Natural killer cell (primary cell): ENCODE measurements around the gene GRM8. TPM values are rescaled to one million over a fixed set of nuclear protein-coding genes. Genes with fewer than 3 reads are reported as not detected.

Experiments
- ATAC-seq, 3 donors: fragments of 150-1000 bp in 2 of 3; fragments of 200-7000 bp in 1 of 3; cut with Tn5 transposase; 1 replicate in 1 of 3; 2 replicates in 2 of 3; pipeline ENCODE4 v1.10.0; 2021; ENCODE audit warnings: mild to moderate bottlenecking in 2 of 3, moderate library complexity in 2 of 3
- DNase-seq, 2 donors: peaks; one replicate each; pipeline versions ENCODE4 v3.0.0 to v3.0.0-alpha.2; 2013 to 2021; ENCODE audit warnings: mixed read lengths in 1 of 2
- H3K27ac ChIP-seq: one replicate; pipeline ENCODE4 v1.5.1; 2013; ENCODE audit warnings: mild to moderate bottlenecking, low read length
- H3K27me3 ChIP-seq: one replicate; pipeline ENCODE4 v1.6.1; 2013; ENCODE audit warnings: low read length; ENCODE audit not compliant: control insufficient read depth, insufficient read depth
- H3K36me3 ChIP-seq: one replicate; pipeline ENCODE4 v1.6.1; 2013; ENCODE audit warnings: low read length; ENCODE audit not compliant: control insufficient read depth, insufficient read depth
- H3K4me1 ChIP-seq: one replicate; pipeline ENCODE4 v1.6.1; 2013; ENCODE audit warnings: low read length; ENCODE audit not compliant: control insufficient read depth, insufficient read depth
- H3K4me3 ChIP-seq: one replicate; pipeline ENCODE4 v1.5.1; 2013; ENCODE audit warnings: low read length
- H3K9me3 ChIP-seq: one replicate; pipeline ENCODE4 v1.6.1; 2013; ENCODE audit warnings: low read length; ENCODE audit not compliant: control insufficient read depth, insufficient read depth
- H3K27ac Mint-ChIP-seq, 2 donors: one replicate each; pipeline ENCODE4 v1.8.0; 2022; ENCODE audit warnings: mild to moderate bottlenecking in 2 of 2, mixed read lengths in 2 of 2, moderate library complexity in 1 of 2
- H3K27me3 Mint-ChIP-seq, 2 donors: one replicate each; pipeline ENCODE4 v1.8.0; 2022; ENCODE audit warnings: low read depth in 2 of 2, mixed read lengths in 2 of 2
- H3K36me3 Mint-ChIP-seq: one replicate; pipeline ENCODE4 v1.8.0; 2022; ENCODE audit warnings: mixed read lengths
- H3K4me1 Mint-ChIP-seq, 2 donors: one replicate each; pipeline ENCODE4 v1.8.0; 2022; ENCODE audit warnings: mixed read lengths in 2 of 2
- H3K4me3 Mint-ChIP-seq: one replicate; pipeline ENCODE4 v1.8.0; 2022; ENCODE audit warnings: mild to moderate bottlenecking, moderate library complexity, mixed read lengths
- H3K9me3 Mint-ChIP-seq, 2 donors: one replicate each; pipeline ENCODE4 v1.8.0; 2022; ENCODE audit warnings: mixed read lengths in 2 of 2
- CTCF ChIP-seq: fragments of 200-600 bp; IDR thresholded peaks from one replicate; pipeline ENCODE4 v1.8.0; 2022; ENCODE audit warnings: antibody characterized with exemption
- WGBS: methylation state at CpG from one replicate; pipeline ENCODE4 v1.1.7; 2013; ENCODE audit warnings: missing lambda C conversion rate; ENCODE audit not compliant: insufficient coverage; 5-methylcytosine and 5-hydroxymethylcytosine counted together
- intact Hi-C: fragments of 100-400 bp; cut with micrococcal nuclease; formaldehyde crosslinking; loops from one replicate; pipeline ENCODE4 v1.14.2; 2022
- total RNA-seq, 4 donors: library from RNA; stranded (reverse); fragments of 120-200 nt in 1 of 4; gene quantifications; one replicate each; pipeline versions ENCODE4 v1.2.3 to v1.2.4, GENCODE V29; 2013 to 2022

The GRM8 gene
- total RNA-seq, 3 donors from 2014 or later (not counting 1 experiment from before 2014, with no cell fraction given): not detected

- intact Hi-C loops: no loop called here
- no peaks in the 10 kb centered on the region for H3K36me3 Mint-ChIP-seq
- H3K4me3 Mint-ChIP-seq: no peak overlapping the region
- no peaks in the 10 kb centered on the region for H3K27me3 ChIP-seq
- peaks cover 9 to 10% of the 10 kb centered on the region in 2 donors for H3K9me3 Mint-ChIP-seq
- no peaks in the 10 kb centered on the region for H3K27me3 Mint-ChIP-seq
- no peaks in the 10 kb centered on the region for H3K4me1 ChIP-seq
- DNase-seq (no peak), ATAC-seq (no peak)
- WGBS: 86% methylated on average over 1 of the region's 1 CpG
- H3K4me1 Mint-ChIP-seq: no peaks in the 10 kb centered on the region
- no peak overlapping the region for H3K4me3 ChIP-seq
- H3K9me3 ChIP-seq: peaks cover 18% of the 10 kb centered on the region
- no peak overlapping the region for H3K27ac Mint-ChIP-seq
- no peak overlapping the region for H3K27ac ChIP-seq
- TF ChIP-seq CTCF: no peak
- H3K36me3 ChIP-seq: no peaks in the 10 kb centered on the region
Observed at GRCh38 chr7:126689037-126689436, 563.7 kb downstream of the GRM8 start.

GRCh38 chr7:126686474-126686873 lies 566.3 kb downstream of the GRM8 start:
- ATAC-seq (no peak), DNase-seq (no peak)
- Mint-ChIP-seq H3K27ac (no peak overlapping the region), H3K27me3 (no peaks in the 10 kb centered on the region), H3K9me3 (peaks cover 9 to 17% of the 10 kb centered on the region in 2 donors), H3K4me3 (no peak overlapping the region), H3K36me3 (no peaks in the 10 kb centered on the region), H3K4me1 (no peaks in the 10 kb centered on the region)
- WGBS: 78% methylated on average over 5 of the region's 5 CpGs
- Histone ChIP-seq H3K27ac (no peak overlapping the region), H3K36me3 (no peaks in the 10 kb centered on the region), H3K27me3 (no peaks in the 10 kb centered on the region), H3K4me1 (no peaks in the 10 kb centered on the region), H3K9me3 (peaks cover 16% of the 10 kb centered on the region), H3K4me3 (no peak overlapping the region)
- no peak for TF ChIP-seq CTCF
- intact Hi-C loops: no loop called here

- H3K27ac Mint-ChIP-seq: no peak overlapping the region
- H3K4me1 ChIP-seq: no peaks in the 10 kb centered on the region
- intact Hi-C loops: no loop called here
- H3K27ac ChIP-seq: no peak overlapping the region
- no peak for DNase-seq
- no peaks in the 10 kb centered on the region for H3K27me3 ChIP-seq
- H3K36me3 ChIP-seq: no peaks in the 10 kb centered on the region
- peaks cover 8% of the 10 kb centered on the region for H3K9me3 ChIP-seq
- no peak overlapping the region for H3K4me3 Mint-ChIP-seq
- no peak for ATAC-seq
- WGBS: 96% methylated on average over 10 of the region's 10 CpGs
- no peak for TF ChIP-seq CTCF
- no peak overlapping the region for H3K4me3 ChIP-seq
- H3K9me3 Mint-ChIP-seq: peaks cover 13 to 17% of the 10 kb centered on the region in 2 donors
- H3K4me1 Mint-ChIP-seq: no peaks in the 10 kb centered on the region
- H3K36me3 Mint-ChIP-seq: no peaks in the 10 kb centered on the region
- H3K27me3 Mint-ChIP-seq: no peaks in the 10 kb centered on the region
Observed at GRCh38 chr7:126685596-126685995, 567.1 kb downstream of the GRM8 start.

DNA sequence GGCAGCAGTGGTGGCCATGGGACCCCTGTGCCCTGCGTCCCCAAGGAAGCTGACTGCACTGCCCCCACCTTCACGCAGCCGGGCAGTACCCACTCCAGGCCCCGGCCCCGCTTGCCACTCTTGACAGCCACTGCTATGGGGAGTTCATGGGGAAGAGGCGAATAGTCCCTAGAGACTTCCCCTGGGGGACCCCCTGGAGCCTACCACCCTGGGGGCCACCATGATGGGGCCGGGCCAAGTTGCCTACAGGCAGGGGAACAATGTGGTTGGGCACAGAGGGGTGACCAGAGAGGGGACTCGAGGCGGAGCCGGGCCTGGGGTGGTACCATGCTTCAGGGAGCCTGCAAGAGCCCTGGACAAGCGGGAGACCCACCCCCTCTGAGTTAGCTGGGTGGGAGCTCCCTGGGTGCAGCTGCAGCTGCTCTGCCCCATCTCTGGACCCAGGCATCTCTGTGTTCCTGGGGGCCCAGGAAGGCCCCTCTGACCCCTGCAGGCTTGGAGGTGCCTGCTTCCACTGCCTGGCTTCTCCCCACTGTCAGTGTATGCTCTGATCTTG lies 567.6 kb downstream of the GRM8 start:
- Mint-ChIP-seq H3K36me3 (no peaks in the 10 kb centered on the region), H3K27me3 (no peaks in the 10 kb centered on the region), H3K4me3 (no peak overlapping the region), H3K27ac (no peak overlapping the region), H3K4me1 (no peaks in the 10 kb centered on the region), H3K9me3 (peaks cover 13 to 17% of the 10 kb centered on the region in 2 donors)
- H3K27me3 ChIP-seq: no peaks in the 10 kb centered on the region
- no peak overlapping the region for H3K4me3 ChIP-seq
- no peak for ATAC-seq
- H3K4me1 ChIP-seq: no peaks in the 10 kb centered on the region
- no peak for DNase-seq
- H3K27ac ChIP-seq: no peak overlapping the region
- WGBS: 92% methylated on average over 11 of the region's 11 CpGs
- TF ChIP-seq CTCF: no peak
- no peaks in the 10 kb centered on the region for H3K36me3 ChIP-seq
- peaks cover 5% of the 10 kb centered on the region for H3K9me3 ChIP-seq
- intact Hi-C loops: no loop called here
